MM.1S (cell line): ENCODE data around the gene THADA.

Experiments
- DNase-seq: peaks from one replicate; pipeline ENCODE4 v3.0.0-alpha.2; 2015
- H2AFZ ChIP-seq: fragments of 300-600 bp; sonication (generic); 2 replicates; pipeline ENCODE4 v1.6.0; 2016; ENCODE audit warnings: antibody characterized with exemption, low read length
- H3F3A ChIP-seq: fragments of 300-600 bp; sonication (generic); 2 replicates; pipeline ENCODE4 v1.6.1; 2016; ENCODE audit warnings: mild to moderate bottlenecking, antibody characterized with exemption, low read length, moderate library complexity, mixed read lengths; ENCODE audit not compliant: insufficient read depth
- H3K27ac ChIP-seq: fragments of 300-600 bp; sonication (generic); 2 replicates; pipeline ENCODE4 v1.5.1; 2016; ENCODE audit warnings: mild to moderate bottlenecking, low read length
- H3K27me3 ChIP-seq: fragments of 300-600 bp; sonication (generic); replicated peaks from 2 replicates; pipeline ENCODE4 v1.6.0; 2016; ENCODE audit warnings: low read length; ENCODE audit not compliant: insufficient read depth
- H3K36me3 ChIP-seq: fragments of 300-600 bp; sonication (generic); replicated peaks from 2 replicates; pipeline ENCODE4 v1.6.1; 2016; ENCODE audit warnings: mild to moderate bottlenecking, low read length, mixed read lengths; ENCODE audit not compliant: insufficient read depth
- H3K4me1 ChIP-seq: fragments of 300-600 bp; sonication (generic); 2 replicates; pipeline ENCODE4 v1.6.1; 2016; ENCODE audit warnings: low read length, mixed read lengths
- H3K4me2 ChIP-seq: fragments of 300-600 bp; sonication (generic); 2 replicates; pipeline ENCODE4 v1.6.0; 2016; ENCODE audit warnings: low read depth, low read length
- H3K4me3 ChIP-seq: fragments of 300-600 bp; sonication (generic); 2 replicates; pipeline ENCODE4 v1.5.1; 2016; ENCODE audit warnings: low read length, mixed read lengths
- H3K79me2 ChIP-seq: fragments of 300-600 bp; sonication (generic); 2 replicates; pipeline ENCODE4 v1.6.1; 2016; ENCODE audit warnings: mixed run types, low read length, mixed read lengths
- H3K9ac ChIP-seq: fragments of 300-600 bp; sonication (generic); 2 replicates; pipeline ENCODE4 v1.6.1; 2016; ENCODE audit warnings: low read length, mixed read lengths
- H3K9me2 ChIP-seq: fragments of 300-600 bp; sonication (generic); replicated peaks from 2 replicates; pipeline ENCODE4 v1.6.1; 2016; ENCODE audit warnings: mild to moderate bottlenecking, low read length, mixed read lengths; ENCODE audit not compliant: insufficient read depth
- H3K9me3 ChIP-seq: fragments of 300-600 bp; sonication (generic); replicated peaks from 2 replicates; pipeline ENCODE4 v1.6.1; 2016; ENCODE audit warnings: mild to moderate bottlenecking, low read length, mixed read lengths; ENCODE audit not compliant: insufficient read depth
- H4K20me1 ChIP-seq: fragments of 300-600 bp; sonication (generic); 2 replicates; pipeline ENCODE4 v1.6.1; 2016; ENCODE audit warnings: mild to moderate bottlenecking, low read length, moderate library complexity, mixed read lengths; ENCODE audit not compliant: insufficient read depth
- CTCF ChIP-seq: fragments of 300-600 bp; sonication (generic); IDR thresholded peaks from 2 replicates; pipeline ENCODE4 v1.5.1; 2016; ENCODE audit warnings: antibody characterized with exemption, low read length, mixed read lengths
- EZH2 ChIP-seq: fragments of 300-600 bp; sonication (generic); optimal IDR thresholded peaks from 2 replicates; pipeline ENCODE3; 2017; ENCODE audit warnings: low read depth, mild to moderate bottlenecking, antibody characterized with exemption, low read length, mixed read lengths
- EZH2phosphoT487 ChIP-seq: fragments of 300-600 bp; sonication (generic); IDR thresholded peaks from 2 replicates; pipeline ENCODE4 v1.6.1; 2018; ENCODE audit warnings: antibody characterized with exemption, low read length

Gene THADA

GRCh38 chr2:43278564-43279220, 317.1 kb downstream of the THADA start:
- Histone ChIP-seq H3K9me2 (no peaks in the 10 kb centered on the region), H3K36me3 (no peaks in the 10 kb centered on the region), H3K9me3 (no peaks in the 10 kb centered on the region), H4K20me1 (no peaks in the 10 kb centered on the region), H3K27ac (no peak overlapping the region), H3K27me3 (no peaks in the 10 kb centered on the region), H3F3A (no peaks in the 10 kb centered on the region), H3K4me2 (no peak overlapping the region), H3K9ac (no peak overlapping the region), H3K79me2 (no peaks in the 10 kb centered on the region), H2AFZ (no peak overlapping the region), H3K4me3 (no peak overlapping the region), H3K4me1 (no peaks in the 10 kb centered on the region)
- no peak for DNase-seq
- TF ChIP-seq EZH2phosphoT487, result no peak

- H3K4me2 ChIP-seq, result no peak overlapping the region
- no peak overlapping the region for H2AFZ ChIP-seq
- H3K27ac ChIP-seq, result no peak overlapping the region
- no peaks in the 10 kb centered on the region for H4K20me1 ChIP-seq
- H3K79me2 ChIP-seq, result no peaks in the 10 kb centered on the region
- no peak overlapping the region for H3K4me3 ChIP-seq
- DNase-seq, result no peak
- H3K9ac ChIP-seq, result no peak overlapping the region
- no peaks in the 10 kb centered on the region for H3K9me2 ChIP-seq
- H3K27me3 ChIP-seq, result no peaks in the 10 kb centered on the region
- TF ChIP-seq EZH2 (no peak), CTCF (no peak), EZH2phosphoT487 (no peak)
- H3K9me3 ChIP-seq, result no peaks in the 10 kb centered on the region
- no peaks in the 10 kb centered on the region for H3K36me3 ChIP-seq
- H3F3A ChIP-seq, result no peaks in the 10 kb centered on the region
- H3K4me1 ChIP-seq, result no peaks in the 10 kb centered on the region
Measured at GRCh38 chr2:43276962-43277391, 318.9 kb downstream of the THADA start.

- Histone ChIP-seq H3K4me1 (no peaks in the 10 kb centered on the region), H3K27ac (no peak overlapping the region)
Measured at GRCh38 chr2:43276266-43276941, 319.4 kb downstream of the THADA start.

More at GRCh38 chr2:43276266-43276941, 319.4 kb downstream of the THADA start:
- no peak overlapping the region for H2AFZ ChIP-seq
- no peak overlapping the region for H3K9ac ChIP-seq
- no peaks in the 10 kb centered on the region for H3K36me3 ChIP-seq
- no peaks in the 10 kb centered on the region for H4K20me1 ChIP-seq
- no peaks in the 10 kb centered on the region for H3K27me3 ChIP-seq
- no peak overlapping the region for H3K4me2 ChIP-seq
- H3K9me3 ChIP-seq, result no peaks in the 10 kb centered on the region
- no peaks in the 10 kb centered on the region for H3K9me2 ChIP-seq
- no peak for TF ChIP-seq EZH2
- no peak for TF ChIP-seq CTCF
- no peak for TF ChIP-seq EZH2phosphoT487
- no peaks in the 10 kb centered on the region for H3K79me2 ChIP-seq
- no peak for DNase-seq
- no peak overlapping the region for H3K4me3 ChIP-seq
- no peaks in the 10 kb centered on the region for H3F3A ChIP-seq
